NCI-H2081 (cell line): ENCODE results near the gene PISD.

Source experiments
- DNase-seq, 2 experiments: peaks; one replicate each; lab custom pipeline; 2025; lab: John Stamatoyannopoulos, UW

PISD gene

GRCh38 chr22:31652911-31653684 is 8.9 kb downstream of the PISD start:
- DNase-seq, result peak; percentile 35 to 45

GRCh38 chr22:31652088-31652487 is 9.9 kb downstream of the PISD start:
- no peak for DNase-seq

DNA sequence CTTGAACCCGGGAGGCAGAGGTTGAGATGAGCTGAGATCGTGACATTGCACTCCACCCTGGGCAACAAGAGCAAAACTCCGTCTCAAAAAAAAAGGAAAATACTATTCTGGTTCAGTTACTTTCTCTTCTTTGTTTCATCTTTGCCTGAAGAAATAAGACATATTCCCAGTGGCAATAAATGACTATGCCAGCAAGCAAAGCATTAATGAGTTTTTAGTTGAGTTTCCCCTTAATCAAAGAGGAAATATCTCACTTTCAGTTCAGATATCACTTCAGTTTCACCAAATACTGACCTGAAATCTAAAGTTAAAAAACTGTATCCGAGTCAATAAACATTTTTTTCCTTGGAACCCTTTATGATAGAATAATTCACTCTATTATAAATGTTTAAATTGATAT is 10.4 kb downstream of the PISD start:
- DNase-seq, result no peak

- DNase-seq, result no peak
These were observed 11.6 kb downstream of the PISD start for GRCh38 chr22:31650391-31650790.

DNA sequence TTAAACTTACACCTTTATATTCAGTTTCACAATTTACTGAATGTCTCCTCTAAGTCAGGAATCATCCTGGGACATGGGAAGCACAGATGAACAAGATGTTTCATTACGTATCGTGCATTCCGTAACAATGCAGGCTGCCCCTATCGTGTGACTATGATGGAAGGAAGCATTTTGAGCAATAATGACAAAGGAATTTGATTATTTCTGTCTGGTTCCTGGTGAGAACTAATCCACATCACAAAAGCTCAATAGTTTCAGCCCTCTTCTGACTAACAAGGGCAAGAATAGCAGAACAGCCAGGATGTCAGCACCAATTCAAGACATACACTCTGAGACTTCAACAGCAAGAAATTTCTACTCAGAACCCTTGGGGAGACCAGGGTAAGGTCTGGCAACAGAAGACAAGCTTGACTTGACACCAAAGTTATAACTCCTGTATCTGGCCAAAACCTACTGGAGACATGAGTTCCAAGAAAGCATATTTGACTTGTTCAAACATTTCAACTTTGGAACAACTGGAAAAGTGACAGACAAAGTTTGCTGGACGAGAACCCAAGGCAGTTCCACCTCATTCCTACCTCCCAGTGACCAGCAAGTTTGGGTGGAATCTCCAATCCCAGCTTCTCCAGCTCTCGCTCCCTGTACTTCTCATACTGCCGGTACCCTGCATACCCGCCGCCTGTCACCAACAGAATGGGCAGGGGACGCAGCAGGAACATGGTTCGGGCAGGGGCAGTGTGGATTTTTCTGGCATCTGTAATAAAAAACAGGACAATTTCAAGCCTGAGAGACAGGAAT is 14.3 kb downstream of the PISD start:
- no peak for DNase-seq

DNA sequence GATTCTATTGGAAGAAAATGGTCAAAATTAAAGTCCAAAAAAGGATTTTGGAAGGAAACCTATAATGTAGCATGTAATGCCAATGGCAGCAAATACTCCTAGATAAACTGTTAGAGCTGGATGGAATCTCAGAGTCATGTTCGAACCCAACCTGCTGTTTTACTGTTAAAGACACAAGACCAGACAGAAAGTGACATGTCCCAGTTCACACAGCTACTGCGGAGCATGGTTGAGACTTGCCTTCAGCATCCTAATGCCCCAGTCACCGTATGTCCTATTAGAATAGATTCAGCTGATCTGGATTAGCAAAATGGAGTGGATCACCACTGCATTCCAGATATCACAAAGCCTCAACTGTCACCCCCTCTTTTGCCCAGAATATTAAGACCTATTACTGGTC is 14.9 kb downstream of the PISD start:
- DNase-seq, result no peak

DNA sequence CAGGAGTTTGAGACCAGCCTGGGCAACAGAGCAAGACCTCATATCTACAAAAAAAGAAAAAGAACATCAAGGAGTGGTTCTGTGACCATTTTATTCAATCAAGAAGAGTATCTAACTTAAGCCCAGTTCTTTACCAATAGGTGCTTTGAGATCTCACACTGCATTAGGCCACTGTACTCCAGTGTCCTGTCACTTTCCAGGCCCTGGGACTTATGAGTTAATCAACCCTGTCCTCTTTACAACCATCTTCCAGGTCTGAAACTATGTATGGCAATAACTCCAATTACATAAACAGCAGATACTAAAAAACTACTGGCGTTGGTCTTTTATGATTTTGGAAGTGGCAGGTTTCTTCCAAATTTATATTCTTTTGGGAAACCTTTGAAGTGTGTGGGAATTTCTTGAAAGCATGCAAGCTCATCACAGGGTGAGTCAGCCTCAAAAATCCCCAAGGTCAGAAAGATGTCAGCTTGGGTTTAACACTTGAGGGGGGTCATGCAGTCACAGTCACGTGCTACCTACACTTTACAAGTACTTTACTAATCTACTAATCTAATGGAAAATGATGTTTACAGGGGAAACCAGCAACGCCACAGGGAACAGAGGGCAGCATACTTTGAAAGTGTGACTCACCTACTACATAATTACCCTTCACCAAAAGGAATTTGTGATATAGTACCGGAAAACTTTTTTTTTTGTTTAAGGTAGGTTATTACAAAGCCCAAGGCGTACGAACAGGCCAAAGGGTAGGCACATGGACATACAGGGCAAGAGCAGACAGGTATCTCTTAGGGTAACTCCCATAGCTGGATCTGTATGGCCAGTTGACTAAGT is 15.6 kb downstream of the PISD start:
- no peak for DNase-seq

- DNase-seq, result no peak
These were observed 22.5 kb downstream of the PISD start for GRCh38 chr22:31639436-31640039.

GRCh38 chr22:31637891-31638618 is 24.0 kb downstream of the PISD start:
- no peak for DNase-seq

GRCh38 chr22:31637447-31637890 is 24.5 kb downstream of the PISD start:
- no peak for DNase-seq

- peak; percentile 8 to 18 for DNase-seq
These were observed 26.2 kb downstream of the PISD start for GRCh38 chr22:31635638-31636306.

- DNase-seq, result no peak
These were observed 30.6 kb downstream of the PISD start for GRCh38 chr22:31631436-31631835.

- peak; percentile 61 to 68 for DNase-seq
These were observed 31.4 kb downstream of the PISD start for GRCh38 chr22:31630331-31631329.

DNA sequence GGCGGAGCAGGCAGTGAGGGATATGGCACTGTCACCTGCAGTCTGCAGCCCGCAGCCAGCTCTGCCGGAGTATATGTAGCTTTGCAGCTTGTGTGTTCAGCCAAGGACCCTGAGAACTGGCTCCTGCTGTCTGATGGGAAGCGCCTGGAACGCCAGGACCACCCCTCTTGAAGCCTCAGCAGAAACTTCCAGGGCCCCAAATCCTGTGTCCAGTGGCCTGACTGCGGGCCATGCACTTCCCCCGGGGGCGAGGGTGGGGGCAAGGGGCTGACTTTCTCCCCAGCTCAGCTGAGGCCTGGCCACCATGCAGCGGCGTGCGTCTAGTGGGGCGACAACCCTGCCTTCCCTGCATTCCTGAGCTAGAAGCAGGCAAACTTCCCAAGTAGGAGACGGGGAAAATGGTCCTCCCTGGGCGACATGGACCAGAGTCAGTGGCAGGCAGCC is 32.3 kb downstream of the PISD start:
- no peak for DNase-seq

- DNase-seq, result no peak
These were observed 32.9 kb downstream of the PISD start for GRCh38 chr22:31628969-31629708.

- DNase-seq, result no peak
These were observed 33.7 kb downstream of the PISD start for GRCh38 chr22:31628362-31628761.

DNA sequence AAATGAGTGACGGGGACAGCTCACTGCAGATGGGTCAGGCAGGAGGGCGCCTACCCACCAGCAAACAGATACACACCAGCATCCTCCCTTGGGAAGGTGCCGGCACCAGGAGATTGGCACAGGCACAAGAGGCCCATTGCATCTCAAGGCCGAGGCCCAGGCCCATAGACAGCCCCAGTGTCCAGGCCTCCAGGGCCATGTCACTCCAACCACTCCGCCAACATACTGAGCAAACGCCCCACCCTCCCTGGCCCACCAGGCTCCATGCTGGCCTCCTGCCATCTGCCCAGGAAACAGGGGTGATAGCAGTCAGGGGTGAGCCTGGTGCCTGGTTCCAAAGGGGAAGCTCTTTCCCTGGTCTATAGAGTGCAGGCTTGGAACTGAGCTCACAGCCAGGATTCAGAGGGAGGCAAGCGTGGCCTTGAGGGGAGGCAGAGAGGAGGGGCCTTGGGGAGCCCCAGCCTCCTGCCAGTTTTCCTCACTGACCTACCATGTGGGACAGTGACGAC is 34.7 kb downstream of the PISD start:
- no peak for DNase-seq

DNA sequence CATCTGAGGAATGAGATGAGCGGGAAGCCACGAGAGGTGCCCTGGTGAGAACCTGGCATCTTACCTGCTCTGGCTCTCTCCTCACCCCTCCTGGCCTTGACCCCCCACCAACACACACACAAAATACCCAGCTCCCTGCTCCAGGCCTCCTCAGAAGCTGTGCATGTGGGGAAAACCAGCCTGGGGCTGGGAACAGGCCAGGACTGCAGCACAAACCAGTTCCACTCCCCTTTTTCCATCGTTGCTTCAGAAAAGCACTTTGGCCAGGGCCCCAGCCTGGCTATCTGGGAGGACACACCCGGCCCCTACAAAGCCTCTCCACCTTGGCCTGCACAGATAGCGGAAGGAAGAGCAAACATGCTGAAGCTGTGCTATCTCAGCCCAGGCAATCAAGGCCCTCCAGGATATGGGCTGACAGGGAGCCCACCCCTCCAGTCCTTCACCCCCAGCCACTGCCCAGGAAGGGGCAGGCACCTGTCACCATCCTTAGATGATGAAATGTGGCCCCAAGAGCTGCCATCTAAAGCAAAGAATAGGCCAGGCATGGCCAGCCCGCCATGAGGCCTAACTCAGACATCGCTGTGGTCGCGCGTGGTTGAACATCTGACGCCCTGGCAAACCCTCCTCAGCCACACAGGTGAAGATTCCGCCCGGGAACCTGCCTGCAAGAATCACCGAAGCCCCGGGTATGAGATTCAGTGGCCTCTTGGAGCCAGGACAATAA is 35.4 kb downstream of the PISD start:
- no peak for DNase-seq
